ENCODE results near the gene CHCHD5.
"Not testable (repeated sequence)": the region's sequence is repeated elsewhere in the genome, so short reads cannot be mapped to it uniquely, and the experiment has no call there.

The CHCHD5 gene

DNA sequence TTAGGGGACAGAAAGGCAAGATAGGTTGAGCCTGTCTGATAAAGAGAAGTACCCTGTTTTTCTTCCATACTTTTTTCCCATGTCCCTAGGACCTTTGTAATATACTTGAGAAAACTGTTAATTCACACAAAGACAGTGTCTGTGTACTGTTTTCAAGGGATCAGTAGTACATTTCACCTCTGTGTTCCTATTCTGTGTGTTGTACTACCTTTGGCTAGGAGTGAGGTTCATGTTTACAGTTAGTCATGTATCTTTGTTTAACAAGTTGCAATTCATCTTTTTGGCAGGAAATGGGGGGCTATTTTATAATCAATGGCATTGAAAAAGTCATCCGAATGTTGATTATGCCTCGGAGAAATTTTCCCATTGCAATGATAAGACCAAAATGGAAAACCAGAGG, 35.4 kb upstream of the CHCHD5 start:
- Histone ChIP-seq H3K36me3 (ENCODE audit: insufficient read depth) (peaks cover 4% of the 10 kb centered on the region; the same call in 1 of the 2 replicates), H3K27me3 (ENCODE audit: insufficient read depth, low read depth) (no peaks in the 10 kb centered on the region), H3K27ac (no peak overlapping the region), H3K9ac (no peak overlapping the region), H4K20me1 (ENCODE audit: insufficient read depth) (0 out of 2 replicates have a peak, but pooled peaks cover 6% of the 10 kb centered on the region), H3K4me2 (no peak overlapping the region), H3K79me2 (ENCODE audit: insufficient read depth, low read depth) (peaks cover 27% of the 10 kb centered on the region), H2AFZ (ENCODE audit: low read depth) (no peak overlapping the region), H3K4me1 (ENCODE audit: low read depth, poor library complexity, severe bottlenecking) (peaks cover 15% of the 10 kb centered on the region), H3K4me3 (IDR thresholded peaks at IDR 0.05; ENCODE audit: insufficient read depth, low read depth, low read length) (no peak overlapping the region)
- TF ChIP-seq, protein P1, sequence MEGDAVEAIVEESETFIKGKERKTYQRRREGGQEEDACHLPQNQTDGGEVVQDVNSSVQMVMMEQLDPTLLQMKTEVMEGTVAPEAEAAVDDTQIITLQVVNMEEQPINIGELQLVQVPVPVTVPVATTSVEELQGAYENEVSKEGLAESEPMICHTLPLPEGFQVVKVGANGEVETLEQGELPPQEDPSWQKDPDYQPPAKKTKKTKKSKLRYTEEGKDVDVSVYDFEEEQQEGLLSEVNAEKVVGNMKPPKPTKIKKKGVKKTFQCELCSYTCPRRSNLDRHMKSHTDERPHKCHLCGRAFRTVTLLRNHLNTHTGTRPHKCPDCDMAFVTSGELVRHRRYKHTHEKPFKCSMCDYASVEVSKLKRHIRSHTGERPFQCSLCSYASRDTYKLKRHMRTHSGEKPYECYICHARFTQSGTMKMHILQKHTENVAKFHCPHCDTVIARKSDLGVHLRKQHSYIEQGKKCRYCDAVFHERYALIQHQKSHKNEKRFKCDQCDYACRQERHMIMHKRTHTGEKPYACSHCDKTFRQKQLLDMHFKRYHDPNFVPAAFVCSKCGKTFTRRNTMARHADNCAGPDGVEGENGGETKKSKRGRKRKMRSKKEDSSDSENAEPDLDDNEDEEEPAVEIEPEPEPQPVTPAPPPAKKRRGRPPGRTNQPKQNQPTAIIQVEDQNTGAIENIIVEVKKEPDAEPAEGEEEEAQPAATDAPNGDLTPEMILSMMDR (conservative IDR thresholded peaks at IDR 0.05; ENCODE audit: low read depth, low read length) = no peak

DNA sequence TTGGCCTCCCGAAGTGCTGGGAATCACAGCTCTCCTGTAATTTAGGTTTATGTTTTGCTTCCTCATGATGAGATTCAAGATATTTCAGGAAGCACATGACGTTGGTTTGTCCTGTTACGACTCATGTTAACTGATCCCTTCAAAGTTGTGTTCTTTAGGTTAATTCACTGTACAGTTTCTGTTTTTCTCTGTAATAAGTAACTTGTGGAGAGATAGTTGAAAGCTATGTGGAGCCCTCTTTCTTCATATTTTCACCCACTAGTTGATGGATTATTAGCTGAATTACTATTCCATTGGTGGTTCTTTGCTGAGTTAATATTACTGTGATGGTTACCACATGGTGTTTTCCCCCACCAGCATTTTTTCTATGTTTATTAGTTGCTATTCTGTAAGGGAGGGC, 18.3 kb upstream of the CHCHD5 start:
- H3K27ac ChIP-seq = no peak overlapping the region

DNA sequence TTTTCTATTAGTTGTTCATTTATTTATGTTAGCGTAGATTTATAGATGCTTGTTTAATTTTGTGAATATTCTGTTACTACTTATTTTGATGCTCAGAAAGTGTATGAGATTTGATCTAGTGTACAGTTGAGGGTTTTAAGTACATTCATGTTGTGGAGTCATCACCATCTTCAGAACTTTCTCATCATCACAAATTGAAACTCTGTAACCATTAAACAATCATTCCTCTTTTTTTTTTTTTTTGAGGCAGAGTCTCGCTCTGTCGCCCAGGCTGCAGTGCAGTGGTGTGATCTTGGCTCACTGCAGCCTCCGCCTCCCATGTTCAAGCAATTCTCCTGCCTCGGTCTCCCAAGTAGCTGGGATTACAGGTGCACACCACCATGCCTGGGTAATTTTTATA, 17.9 kb upstream of the CHCHD5 start:
- not testable (repeated sequence) for H3K4me2 ChIP-seq; H4K20me1 ChIP-seq (ENCODE audit: insufficient read depth); H3K27ac ChIP-seq; H3K36me3 ChIP-seq (ENCODE audit: insufficient read depth); H3K79me2 ChIP-seq (ENCODE audit: insufficient read depth, low read depth); H2AFZ ChIP-seq (ENCODE audit: low read depth); H3K9ac ChIP-seq; H3K27me3 ChIP-seq (ENCODE audit: insufficient read depth, low read depth); H3K4me1 ChIP-seq (ENCODE audit: low read depth, poor library complexity, severe bottlenecking); H3K4me3 ChIP-seq (IDR thresholded peaks at IDR 0.05; ENCODE audit: insufficient read depth, low read depth, low read length)

More for the DNA sequence above, 18.3 kb upstream of the CHCHD5 start:
- H3K9ac ChIP-seq = no peak overlapping the region
- H3K27me3 ChIP-seq (ENCODE audit: insufficient read depth, low read depth) = no peaks in the 10 kb centered on the region
- H4K20me1 ChIP-seq (ENCODE audit: insufficient read depth) = no peaks in the 10 kb centered on the region
- H3K4me2 ChIP-seq = no peak overlapping the region
- H3K36me3 ChIP-seq (ENCODE audit: insufficient read depth) = no peaks in the 10 kb centered on the region
- no peaks in the 10 kb centered on the region for H3K4me1 ChIP-seq (ENCODE audit: low read depth, poor library complexity, severe bottlenecking)
- H3K4me3 ChIP-seq (IDR thresholded peaks at IDR 0.05; ENCODE audit: insufficient read depth, low read depth, low read length) = no peak overlapping the region
- H3K79me2 ChIP-seq (ENCODE audit: insufficient read depth, low read depth) = no peaks in the 10 kb centered on the region
- H2AFZ ChIP-seq (ENCODE audit: low read depth) = no peak overlapping the region
- TF ChIP-seq, protein P1 (conservative IDR thresholded peaks at IDR 0.05; ENCODE audit: low read depth, low read length) = no peak

DNA sequence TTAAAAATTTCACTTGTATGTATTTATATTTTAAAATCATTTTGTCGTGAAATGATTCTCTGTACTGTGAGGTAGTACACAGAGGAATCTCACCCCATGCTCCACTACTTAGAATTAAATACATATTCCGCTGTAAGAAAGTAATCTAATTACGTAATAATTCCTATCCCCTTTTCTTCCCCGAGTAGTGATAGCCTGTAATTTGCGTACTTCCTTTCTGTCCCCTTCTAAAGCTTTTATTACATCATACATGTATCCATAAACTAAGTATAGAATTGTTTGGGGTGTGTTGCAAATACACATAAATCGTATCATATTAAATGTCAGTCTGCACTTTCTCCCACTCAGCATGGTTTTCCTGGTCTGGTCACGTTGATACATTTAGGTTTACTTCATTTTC, 12.4 kb upstream of the CHCHD5 start:
- TF ChIP-seq, protein P1 (conservative IDR thresholded peaks at IDR 0.05; ENCODE audit: low read depth, low read length) = no peak
- Histone ChIP-seq H2AFZ (ENCODE audit: low read depth) (no peak overlapping the region), H3K27me3 (ENCODE audit: insufficient read depth, low read depth) (no peaks in the 10 kb centered on the region), H3K4me1 (ENCODE audit: low read depth, poor library complexity, severe bottlenecking) (no peaks in the 10 kb centered on the region), H3K9ac (no peak overlapping the region), H3K4me3 (IDR thresholded peaks at IDR 0.05; ENCODE audit: insufficient read depth, low read depth, low read length) (no peak overlapping the region), H3K79me2 (ENCODE audit: insufficient read depth, low read depth) (no peaks in the 10 kb centered on the region), H3K27ac (no peak overlapping the region), H4K20me1 (ENCODE audit: insufficient read depth) (no peaks in the 10 kb centered on the region), H3K4me2 (no peak overlapping the region), H3K36me3 (ENCODE audit: insufficient read depth) (peaks cover 3% of the 10 kb centered on the region; the same call in 1 of the 2 replicates)

DNA sequence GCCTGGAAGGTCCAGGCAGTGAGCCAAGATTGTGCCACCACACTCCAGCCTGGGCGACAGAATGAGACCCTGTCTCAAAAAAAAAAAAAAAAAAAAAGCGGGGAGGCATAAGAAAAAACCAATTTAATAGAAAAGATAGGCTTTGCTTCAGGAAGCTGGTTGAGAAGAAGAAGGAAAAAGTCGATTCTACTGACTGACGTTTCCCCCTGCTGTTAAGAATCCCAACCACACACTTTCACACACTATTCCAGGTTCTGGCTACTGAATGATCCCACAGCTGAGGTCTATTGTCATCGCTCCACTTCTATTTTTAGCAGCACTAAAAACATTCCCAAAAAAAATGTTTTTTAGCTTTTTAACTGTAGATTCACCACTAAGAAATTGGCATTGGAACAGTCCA, 6.7 kb upstream of the CHCHD5 start:
- Histone ChIP-seq H3K27ac (no peak overlapping the region), H3K4me3 (IDR thresholded peaks at IDR 0.05; ENCODE audit: insufficient read depth, low read depth, low read length) (no peak overlapping the region), H3K4me2 (no peak overlapping the region), H3K9ac (no peak overlapping the region), H3K79me2 (ENCODE audit: insufficient read depth, low read depth) (no peaks in the 10 kb centered on the region), H3K36me3 (ENCODE audit: insufficient read depth) (no peaks in the 10 kb centered on the region), H3K27me3 (ENCODE audit: insufficient read depth, low read depth) (no peaks in the 10 kb centered on the region), H4K20me1 (ENCODE audit: insufficient read depth) (no peaks in the 10 kb centered on the region), H2AFZ (ENCODE audit: low read depth) (no peak overlapping the region), H3K4me1 (ENCODE audit: low read depth, poor library complexity, severe bottlenecking) (peaks cover 14% of the 10 kb centered on the region)
- TF ChIP-seq, protein P1 (conservative IDR thresholded peaks at IDR 0.05; ENCODE audit: low read depth, low read length) = no peak

All from KMS-11 (cell line).